GM12875 (cell line): ENCODE results near the gene ZNF576.

Source experiments
- H3K4me3 ChIP-seq: one replicate; pipeline ENCODE4 v1.5.1; 2011; ENCODE audit warnings: low read depth, low read length, control low read depth
- TF ChIP-seq, protein P1 (sequence below): IDR thresholded peaks from 2 replicates; pipeline ENCODE4 v1.5.1; 2011; ENCODE audit warnings: low read depth, mild to moderate bottlenecking, control low read depth, inconsistent platforms, low read length, moderate library complexity, borderline replicate concordance; ENCODE audit not compliant: insufficient read depth

The ZNF576 gene

DNA sequence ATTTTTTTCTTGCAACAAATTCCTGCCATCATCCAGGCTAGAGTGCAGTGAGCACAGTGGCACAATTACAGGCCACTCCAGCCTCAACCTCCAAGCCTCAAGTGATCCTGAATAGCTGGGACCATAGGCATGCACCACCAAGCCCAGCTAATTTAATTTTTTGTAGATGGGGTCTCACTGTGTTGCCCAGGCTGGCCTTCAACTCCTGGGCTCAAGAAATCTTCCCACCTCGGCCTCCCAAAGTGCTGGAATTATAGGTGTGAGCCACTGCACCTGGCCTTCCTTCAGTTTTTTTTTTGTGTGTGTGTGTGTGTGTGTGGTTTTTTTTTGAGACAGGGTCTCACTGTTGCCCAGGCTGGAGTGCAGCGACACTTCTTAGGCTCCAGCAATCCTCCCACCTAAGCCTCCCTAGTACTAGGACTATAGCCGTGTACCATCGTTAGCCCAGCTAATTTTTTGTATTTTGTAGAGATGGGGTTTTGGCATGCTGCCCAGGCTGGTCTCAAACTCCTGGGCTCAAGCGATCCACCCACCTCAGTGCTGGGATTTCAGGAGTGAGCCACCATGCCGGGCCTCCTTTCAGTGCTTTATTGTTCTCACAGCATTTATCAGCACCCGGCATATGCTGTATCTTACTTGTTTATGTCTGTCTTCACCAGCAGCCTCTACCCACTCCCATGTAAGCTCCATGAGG lies 9.6 kb downstream of the ZNF576 start:
- TF ChIP-seq, protein P1, sequence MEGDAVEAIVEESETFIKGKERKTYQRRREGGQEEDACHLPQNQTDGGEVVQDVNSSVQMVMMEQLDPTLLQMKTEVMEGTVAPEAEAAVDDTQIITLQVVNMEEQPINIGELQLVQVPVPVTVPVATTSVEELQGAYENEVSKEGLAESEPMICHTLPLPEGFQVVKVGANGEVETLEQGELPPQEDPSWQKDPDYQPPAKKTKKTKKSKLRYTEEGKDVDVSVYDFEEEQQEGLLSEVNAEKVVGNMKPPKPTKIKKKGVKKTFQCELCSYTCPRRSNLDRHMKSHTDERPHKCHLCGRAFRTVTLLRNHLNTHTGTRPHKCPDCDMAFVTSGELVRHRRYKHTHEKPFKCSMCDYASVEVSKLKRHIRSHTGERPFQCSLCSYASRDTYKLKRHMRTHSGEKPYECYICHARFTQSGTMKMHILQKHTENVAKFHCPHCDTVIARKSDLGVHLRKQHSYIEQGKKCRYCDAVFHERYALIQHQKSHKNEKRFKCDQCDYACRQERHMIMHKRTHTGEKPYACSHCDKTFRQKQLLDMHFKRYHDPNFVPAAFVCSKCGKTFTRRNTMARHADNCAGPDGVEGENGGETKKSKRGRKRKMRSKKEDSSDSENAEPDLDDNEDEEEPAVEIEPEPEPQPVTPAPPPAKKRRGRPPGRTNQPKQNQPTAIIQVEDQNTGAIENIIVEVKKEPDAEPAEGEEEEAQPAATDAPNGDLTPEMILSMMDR, result no peak
- no peak overlapping the region for H3K4me3 ChIP-seq

DNA sequence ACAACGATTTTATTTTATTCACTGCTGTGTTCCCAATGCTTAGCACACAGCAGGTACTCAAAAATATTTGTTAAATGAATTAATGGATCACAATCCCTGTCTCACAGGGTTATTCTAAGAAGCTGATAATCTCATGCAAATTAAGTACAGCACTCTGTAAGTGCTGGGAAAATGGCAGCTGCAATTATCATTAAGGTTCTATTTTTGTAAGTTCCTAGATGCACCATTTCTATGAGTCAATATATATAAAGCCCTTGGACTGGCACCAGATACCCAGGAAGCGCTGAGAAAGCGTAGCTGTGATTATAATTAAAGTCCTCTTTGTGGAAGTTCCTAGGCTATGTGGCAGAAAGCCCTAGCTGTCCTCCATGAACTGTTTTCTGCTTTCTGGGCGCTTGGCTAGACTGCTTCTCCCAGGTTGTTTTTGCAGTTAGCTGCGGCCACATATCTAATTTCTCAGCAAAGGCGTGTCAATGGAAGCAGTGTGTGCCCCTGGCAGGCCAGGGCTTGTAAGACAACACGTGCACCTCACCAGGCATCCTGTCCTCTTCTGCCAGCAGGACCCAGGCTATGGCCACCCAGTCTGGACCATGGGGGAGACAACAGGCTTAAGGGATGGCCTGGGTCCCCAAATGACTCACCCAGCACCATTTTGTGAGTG lies 10.3 kb downstream of the ZNF576 start:
- TF ChIP-seq, protein P1, result no peak
- no peak overlapping the region for H3K4me3 ChIP-seq

DNA sequence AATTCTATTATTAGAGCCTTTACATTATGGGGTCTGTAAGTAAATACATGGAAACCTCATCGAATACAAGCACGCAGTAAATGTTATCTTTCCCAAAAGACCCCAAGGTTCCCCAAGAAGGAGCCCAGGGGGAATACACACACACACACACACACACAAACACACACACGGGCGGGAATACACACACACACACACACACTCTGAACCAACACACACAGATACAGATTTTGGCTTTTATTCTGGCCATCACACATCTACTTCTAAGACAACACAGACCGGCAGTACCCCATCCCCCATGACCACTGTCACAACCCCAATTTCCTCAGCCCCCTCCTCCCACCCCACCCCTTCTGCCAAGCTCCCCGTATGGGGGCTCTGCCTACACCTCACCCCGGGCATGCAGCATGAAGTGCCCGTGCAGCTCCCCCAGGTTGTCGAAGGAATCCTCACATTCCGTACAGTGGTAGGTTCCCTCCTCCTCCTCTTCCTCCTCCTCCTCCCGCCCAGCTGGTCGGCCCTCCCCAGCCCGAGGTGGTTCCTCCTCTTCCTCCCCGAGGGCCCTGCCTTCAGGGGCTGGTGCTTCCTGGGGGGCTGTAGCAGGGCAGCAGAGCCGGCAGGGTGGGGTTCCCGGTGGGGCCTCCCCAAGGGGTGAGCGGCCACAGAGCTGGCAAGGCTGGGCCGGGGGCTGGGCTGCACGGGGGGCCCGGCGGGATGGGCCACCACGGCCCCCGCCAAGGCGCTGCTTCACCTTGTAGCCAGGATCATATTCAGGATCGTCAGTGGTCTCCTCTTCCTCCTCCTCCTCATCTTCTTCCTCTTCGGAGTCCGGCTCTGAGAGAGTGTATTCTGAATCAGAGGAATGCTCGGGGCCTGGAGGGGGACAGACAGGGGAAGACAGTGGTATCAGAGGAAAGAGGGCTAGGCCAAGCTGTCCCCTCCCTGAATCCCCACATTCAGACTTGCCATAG lies 11.1 kb downstream of the ZNF576 start:
- TF ChIP-seq, protein P1, result no peak
- no peak overlapping the region for H3K4me3 ChIP-seq

DNA sequence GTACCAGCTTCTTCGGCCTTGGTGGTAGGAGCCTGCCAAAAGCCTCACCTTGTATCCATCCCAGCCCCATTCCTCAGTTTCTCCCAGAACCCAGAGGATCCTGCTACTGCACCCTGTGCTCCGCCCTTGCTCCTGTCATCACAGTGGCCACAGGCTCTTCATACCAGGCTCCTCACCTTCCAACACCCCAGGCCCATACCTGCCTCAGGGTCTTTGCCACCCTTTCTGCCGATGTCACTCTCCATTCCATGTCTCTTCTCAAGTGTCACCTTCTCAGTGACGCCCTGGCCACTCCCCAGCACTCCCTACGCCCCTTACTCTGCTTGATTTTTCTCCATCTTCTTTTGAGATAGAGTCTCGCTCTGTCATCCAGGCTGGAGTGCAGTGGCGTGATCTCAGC lies 13.5 kb downstream of the ZNF576 start:
- TF ChIP-seq, protein P1, result no peak
- H3K4me3 ChIP-seq, result no peak overlapping the region

DNA sequence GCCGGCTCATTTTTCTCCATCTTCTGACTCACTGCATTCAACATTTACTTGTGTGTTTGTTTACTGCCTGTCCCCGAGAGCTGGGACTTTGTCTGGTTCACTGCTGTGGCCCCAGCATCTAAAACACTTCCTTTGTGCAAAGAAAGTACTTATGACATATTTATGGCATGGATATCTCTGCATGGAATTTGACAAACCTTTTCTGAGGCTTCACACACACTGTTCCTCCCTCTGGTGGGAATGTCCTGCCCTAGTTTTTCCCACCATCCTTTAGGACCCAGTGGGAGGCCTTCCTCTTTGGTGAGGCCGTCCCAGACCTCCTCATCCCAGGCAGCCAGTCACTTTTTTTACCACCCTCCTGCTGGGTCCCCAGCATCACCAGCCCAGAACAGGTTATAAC lies 14.1 kb downstream of the ZNF576 start:
- TF ChIP-seq, protein P1, result no peak

DNA sequence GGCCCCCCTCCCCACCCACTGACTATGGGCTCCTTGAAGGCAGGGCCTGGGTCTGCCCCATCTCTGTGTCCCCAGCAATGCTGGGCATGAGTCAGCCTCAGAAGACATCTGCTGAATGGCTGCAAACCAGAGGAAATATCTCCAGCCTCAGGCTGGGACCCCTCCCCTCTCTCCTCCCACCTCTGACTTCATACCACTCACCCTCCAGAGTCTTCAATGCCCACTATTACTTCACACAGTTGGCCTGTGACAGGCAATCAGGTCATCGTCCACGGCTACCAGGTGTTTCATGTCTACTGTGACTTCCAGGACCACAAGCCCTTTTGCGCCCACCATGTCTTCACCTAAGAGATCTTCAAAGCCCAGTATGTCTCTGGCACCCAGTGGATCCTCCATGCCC lies 15.4 kb downstream of the ZNF576 start, which contains the start of gene SRRM5:
TSS of gene SRRM5 (plus strand) at position 301 of the 400 bp plus-strand sequence. CDS start at position 335, 34 bp downstream.
- H3K4me3 ChIP-seq, result no peak within 1 kb of the TSS
- TF ChIP-seq, protein P1, result no peak

More for the DNA sequence above, 14.1 kb downstream of the ZNF576 start:
- H3K4me3 ChIP-seq, result no peak overlapping the region
